IPS-15b (cell line): ENCODE results near the gene CCDC141.

Experiments
- H3K27me3 ChIP-seq: one replicate; pipeline ENCODE4 v1.6.1; 2013; ENCODE audit warnings: low read length; ENCODE audit not compliant: control insufficient read depth, insufficient read depth
- H3K36me3 ChIP-seq: one replicate; pipeline ENCODE4 v1.6.1; 2013; ENCODE audit warnings: low read length; ENCODE audit not compliant: control insufficient read depth, insufficient read depth
- H3K4me1 ChIP-seq: one replicate; pipeline ENCODE4 v1.6.1; 2013; ENCODE audit warnings: mild to moderate bottlenecking, low read length; ENCODE audit not compliant: control insufficient read depth, insufficient read depth
- H3K4me3 ChIP-seq: one replicate; pipeline ENCODE4 v1.5.1; 2013; ENCODE audit warnings: low read depth, low read length
- H3K9ac ChIP-seq: one replicate; pipeline ENCODE4 v1.6.1; 2013; ENCODE audit warnings: low read depth, mild to moderate bottlenecking, low read length
- H3K9me3 ChIP-seq: one replicate; pipeline ENCODE4 v1.6.1; 2013; ENCODE audit warnings: mild to moderate bottlenecking, low read length; ENCODE audit not compliant: control insufficient read depth, insufficient read depth

The CCDC141 gene

DNA sequence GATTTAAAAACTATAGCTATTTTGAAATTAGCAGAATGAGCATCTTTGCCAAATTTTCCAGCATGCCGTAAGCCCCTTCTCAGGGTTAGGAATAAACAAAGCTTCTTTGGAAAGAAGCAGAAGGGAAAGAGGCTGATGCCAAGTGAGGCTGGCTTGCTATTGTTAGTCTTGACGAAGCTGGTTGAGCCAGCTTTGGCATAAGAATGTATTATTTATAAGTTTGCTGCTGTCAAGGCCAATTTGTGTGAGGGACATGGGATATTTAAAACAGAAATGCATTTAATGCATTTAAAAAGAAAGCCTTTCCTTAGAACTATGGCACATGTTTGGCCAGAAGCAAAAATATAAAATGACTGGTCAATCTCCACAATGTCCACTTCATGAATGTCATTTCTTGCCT, 190.2 kb downstream of the CCDC141 start:
- Histone ChIP-seq H3K4me1 (peaks cover 18% of the 10 kb centered on the region), H3K36me3 (no peaks in the 10 kb centered on the region), H3K27me3 (no peaks in the 10 kb centered on the region), H3K9ac (no peak overlapping the region), H3K4me3 (no peak overlapping the region), H3K9me3 (no peaks in the 10 kb centered on the region)

DNA sequence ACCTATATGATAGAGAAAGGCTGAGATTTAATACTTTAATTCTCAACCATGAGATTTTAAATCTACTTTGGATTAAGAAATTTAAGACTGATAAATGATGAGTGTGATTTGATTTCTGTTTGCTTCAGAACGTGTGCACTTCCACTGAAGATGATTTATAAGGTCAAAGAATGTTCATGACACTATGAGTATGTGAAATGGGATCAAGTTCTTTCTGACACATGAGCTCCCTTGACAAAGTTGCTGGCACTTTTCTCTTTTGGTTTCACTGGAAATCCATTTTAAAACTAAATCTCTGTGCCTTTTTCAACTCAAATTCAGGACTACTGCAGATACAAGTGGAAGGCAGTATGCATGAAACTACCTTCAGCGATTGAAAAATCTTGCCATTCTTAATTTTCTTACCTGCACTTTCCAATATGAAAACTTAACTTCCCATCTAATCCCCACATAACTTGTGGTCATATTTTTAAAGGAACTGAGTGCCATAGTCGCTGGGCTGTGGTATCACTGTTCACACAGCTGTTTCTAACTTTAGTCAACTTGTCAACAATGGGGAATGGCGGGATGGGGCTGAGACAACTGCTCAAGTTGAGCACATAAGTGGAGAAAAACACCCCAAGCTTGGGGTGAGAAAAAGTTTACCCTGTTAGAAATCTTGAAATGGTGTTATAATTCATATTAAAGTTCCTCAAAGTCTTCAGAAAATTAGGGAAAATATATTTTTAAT, 190.9 kb downstream of the CCDC141 start:
- Histone ChIP-seq H3K9ac (no peak overlapping the region), H3K36me3 (no peaks in the 10 kb centered on the region), H3K4me3 (no peak overlapping the region), H3K27me3 (no peaks in the 10 kb centered on the region), H3K9me3 (no peaks in the 10 kb centered on the region), H3K4me1 (peaks cover 13% of the 10 kb centered on the region)

DNA sequence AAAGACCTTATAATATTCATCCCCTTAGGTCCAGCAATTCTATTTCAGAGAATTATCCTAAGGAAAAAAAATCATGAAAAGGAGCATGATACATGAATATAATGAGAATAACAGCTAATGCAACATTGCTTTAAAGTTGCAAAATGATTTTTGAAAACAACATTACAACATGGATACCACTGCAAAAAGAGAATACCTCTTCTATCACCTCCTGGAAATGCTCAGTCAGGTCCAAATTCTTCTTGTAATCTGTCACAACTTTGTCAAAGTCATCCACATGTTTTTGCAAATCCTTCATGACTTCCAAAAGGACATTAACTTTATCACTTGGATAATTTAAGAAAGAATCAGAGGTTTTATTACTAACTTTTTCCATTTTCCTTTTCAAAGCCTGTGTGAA, 194.8 kb downstream of the CCDC141 start:
- Histone ChIP-seq H3K36me3 (no peaks in the 10 kb centered on the region), H3K27me3 (no peaks in the 10 kb centered on the region), H3K4me1 (no peaks in the 10 kb centered on the region), H3K9me3 (no peaks in the 10 kb centered on the region), H3K4me3 (no peak overlapping the region), H3K9ac (no peak overlapping the region)

DNA sequence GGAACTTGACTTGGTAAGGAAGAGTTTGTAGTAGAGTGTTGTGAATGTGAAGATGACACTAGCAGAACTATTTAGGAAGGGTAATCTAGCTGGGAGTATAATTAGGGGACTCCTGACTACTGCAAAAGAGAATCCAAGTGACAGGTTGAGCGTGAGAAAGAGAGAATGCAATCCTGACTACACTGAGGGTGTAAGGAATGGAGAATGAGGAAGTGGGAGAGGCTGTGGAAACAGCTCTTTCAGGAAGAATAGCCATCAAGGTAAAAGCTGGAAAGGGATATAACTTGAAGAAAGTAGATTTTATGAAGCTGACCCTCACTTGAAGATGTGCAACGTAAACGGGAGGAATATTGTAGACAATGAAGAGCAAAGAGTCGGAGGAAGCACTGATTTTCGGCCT, 201.6 kb downstream of the CCDC141 start:
- no peak overlapping the region for H3K9ac ChIP-seq
- no peaks in the 10 kb centered on the region for H3K27me3 ChIP-seq
- peaks cover 20% of the 10 kb centered on the region for H3K4me1 ChIP-seq
- H3K9me3 ChIP-seq = no peaks in the 10 kb centered on the region
- no peak overlapping the region for H3K4me3 ChIP-seq
- H3K36me3 ChIP-seq = no peaks in the 10 kb centered on the region

DNA sequence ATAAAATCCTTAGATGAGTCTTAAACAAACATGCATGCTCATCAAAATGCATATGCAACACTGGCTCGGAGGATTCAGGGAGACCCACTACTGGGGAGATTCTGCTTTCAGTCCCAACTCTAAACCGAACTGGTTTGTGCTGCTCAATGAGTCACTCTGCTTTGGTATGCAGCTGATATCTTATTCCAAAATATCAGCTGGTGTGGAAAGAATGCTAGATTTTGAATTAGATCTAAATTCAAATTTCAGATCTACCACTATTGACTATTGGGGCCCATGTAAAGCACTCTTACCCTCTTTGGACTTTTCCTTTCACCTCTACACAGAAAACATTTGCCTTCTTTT, 203.5 kb downstream of the CCDC141 start:
- H3K9me3 ChIP-seq = no peaks in the 10 kb centered on the region
- H3K36me3 ChIP-seq = no peaks in the 10 kb centered on the region
- H3K4me3 ChIP-seq = no peak overlapping the region
- H3K4me1 ChIP-seq = peaks cover 20% of the 10 kb centered on the region
- no peaks in the 10 kb centered on the region for H3K27me3 ChIP-seq
- H3K9ac ChIP-seq = no peak overlapping the region

DNA sequence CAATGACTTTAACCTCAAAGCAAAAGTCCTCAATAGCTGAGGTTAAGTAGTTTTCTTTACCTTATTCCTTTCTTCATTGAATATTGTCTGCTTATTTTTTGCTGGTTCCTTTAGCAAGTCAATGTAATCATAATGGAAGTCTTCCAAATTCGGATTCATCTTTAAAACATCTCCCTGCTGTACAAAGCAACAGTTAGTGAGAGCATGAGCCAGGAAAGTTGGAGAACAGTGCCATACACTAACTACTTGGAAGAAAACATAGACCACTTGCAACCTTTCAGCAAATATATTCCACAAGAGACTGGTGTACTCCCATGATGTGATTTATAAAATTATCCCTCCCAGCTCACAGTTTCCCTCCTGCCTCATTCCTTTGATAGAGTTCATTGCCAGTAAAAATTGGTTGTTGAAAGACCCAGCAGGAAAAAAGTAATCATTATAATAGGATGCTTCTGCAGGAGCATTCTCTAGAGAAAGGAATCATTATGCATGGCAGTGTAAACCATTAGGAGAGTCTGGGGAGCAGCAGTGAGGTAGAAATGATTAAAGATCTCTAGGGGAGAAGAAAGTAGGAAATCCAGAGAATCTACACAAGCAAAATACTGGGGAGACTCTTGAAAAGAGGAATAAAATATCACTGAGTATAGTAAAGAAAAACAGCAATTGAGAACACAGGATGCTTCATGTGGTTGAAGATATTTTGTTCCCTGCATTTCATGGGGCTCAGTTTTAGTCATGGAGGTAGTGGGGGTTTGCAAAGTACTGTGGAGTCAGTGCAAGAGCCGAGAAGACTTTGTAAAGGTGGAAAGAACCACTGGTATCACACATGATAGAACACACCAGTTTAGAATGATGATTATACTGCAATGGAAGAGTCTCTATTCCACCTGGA, 204.1 kb downstream of the CCDC141 start:
- H3K27me3 ChIP-seq = no peaks in the 10 kb centered on the region
- H3K4me1 ChIP-seq = peaks cover 20% of the 10 kb centered on the region
- no peaks in the 10 kb centered on the region for H3K9me3 ChIP-seq
- H3K36me3 ChIP-seq = no peaks in the 10 kb centered on the region
- no peak overlapping the region for H3K9ac ChIP-seq
- H3K4me3 ChIP-seq = no peak overlapping the region

DNA sequence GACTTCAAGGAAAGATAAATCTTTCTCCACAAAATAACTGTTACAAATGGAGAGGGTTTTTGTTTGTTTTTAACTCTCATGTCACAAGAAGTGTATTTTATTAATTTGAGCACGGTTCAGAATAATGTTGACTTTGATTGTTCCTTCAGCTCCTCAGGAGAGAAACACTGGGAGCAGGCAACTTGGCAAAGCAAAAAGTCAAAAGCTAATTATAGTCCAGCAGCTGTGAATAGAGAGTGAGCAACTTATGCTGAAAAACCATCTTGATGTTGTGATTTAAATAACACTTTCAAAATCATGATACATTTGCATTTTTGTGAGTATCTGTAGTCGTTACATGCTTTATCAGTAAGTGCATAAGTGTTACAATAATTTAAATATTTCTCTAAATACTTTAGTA, 205.2 kb downstream of the CCDC141 start:
- Histone ChIP-seq H3K27me3 (no peaks in the 10 kb centered on the region), H3K9ac (no peak overlapping the region), H3K4me3 (no peak overlapping the region), H3K4me1 (peaks cover 20% of the 10 kb centered on the region), H3K9me3 (no peaks in the 10 kb centered on the region), H3K36me3 (no peaks in the 10 kb centered on the region)

DNA sequence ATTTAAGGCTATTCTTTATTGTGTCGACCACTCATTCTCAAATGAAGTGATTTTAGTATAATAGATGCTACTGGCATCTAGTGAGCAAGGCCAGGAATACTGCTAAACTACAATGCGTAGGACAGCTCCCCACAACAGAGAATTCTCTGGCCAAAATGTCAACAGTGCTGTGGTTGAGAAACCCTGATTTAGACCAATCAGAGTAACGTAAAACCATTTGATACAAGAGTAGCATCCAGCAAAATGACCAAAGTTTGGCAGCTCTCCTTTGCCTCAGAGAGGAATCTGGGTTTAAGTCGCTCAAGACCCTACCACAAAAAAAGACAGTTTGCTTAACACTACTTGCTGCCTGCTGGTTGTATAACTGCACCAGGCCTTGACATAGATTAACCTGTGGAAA, 205.7 kb downstream of the CCDC141 start:
- Histone ChIP-seq H3K9me3 (no peaks in the 10 kb centered on the region), H3K4me3 (no peak overlapping the region), H3K27me3 (no peaks in the 10 kb centered on the region), H3K9ac (no peak overlapping the region), H3K36me3 (no peaks in the 10 kb centered on the region), H3K4me1 (peaks cover 20% of the 10 kb centered on the region)

DNA sequence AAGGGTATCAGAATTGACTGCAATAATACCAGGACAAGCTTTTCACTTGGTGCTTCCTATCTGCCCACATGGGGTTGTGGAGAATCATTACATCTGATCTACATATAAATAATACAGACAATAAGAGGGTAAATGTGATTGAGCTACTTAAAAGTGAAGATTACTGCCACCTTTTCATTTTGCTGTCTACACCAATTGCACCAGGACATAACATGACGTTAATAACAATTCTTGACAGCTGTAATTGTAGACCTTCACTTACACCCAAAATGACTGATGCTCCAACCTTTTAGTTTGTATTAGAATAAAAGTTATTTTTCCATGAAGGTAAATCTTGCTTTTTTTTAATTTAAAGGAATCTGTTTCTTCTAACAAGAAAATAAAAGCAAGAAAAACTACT, 206.2 kb downstream of the CCDC141 start:
- no peaks in the 10 kb centered on the region for H3K27me3 ChIP-seq
- H3K36me3 ChIP-seq = no peaks in the 10 kb centered on the region
- no peak overlapping the region for H3K4me3 ChIP-seq
- peaks cover 20% of the 10 kb centered on the region for H3K4me1 ChIP-seq
- H3K9ac ChIP-seq = no peak overlapping the region
- no peaks in the 10 kb centered on the region for H3K9me3 ChIP-seq

DNA sequence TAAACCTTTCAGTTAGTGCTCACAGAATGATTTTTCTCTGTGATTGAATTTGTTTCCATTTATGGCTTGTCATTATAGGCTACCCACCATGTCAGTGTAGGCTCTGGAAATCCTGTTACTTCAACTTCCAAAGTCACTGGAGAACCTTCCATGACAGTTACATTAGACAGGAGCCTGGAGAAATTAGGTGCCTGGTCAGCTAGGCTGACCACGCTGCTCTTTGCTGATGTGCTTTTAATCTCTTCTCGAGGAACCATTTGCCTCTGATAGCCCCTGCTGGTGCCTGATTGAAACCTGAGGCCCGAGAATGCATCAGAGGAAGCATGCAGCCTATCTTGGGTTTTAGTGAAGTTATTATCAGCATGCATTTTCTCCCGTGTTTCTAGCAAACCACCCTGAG, 213.1 kb downstream of the CCDC141 start:
- no peak overlapping the region for H3K9ac ChIP-seq

DNA sequence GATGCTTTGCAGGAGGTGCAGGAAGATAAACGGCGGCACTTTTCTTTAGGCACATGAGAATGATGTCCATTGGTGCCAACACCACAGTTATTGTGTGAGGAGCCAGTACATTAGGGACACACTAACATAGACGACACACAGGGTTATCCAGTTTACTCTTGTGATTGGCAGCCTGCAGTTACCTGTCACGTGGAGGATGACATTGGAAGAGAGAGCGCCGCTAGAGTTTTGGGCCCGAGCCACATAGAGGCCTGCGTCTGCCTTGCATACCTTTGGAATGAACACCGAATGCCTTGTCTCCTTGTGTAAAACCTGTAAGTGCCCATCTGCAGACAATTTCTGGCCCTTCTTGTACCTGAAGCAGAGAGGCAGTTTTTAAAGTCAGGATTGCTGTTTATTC, 215.9 kb downstream of the CCDC141 start:
- no peak overlapping the region for H3K9ac ChIP-seq
- H3K27me3 ChIP-seq = no peaks in the 10 kb centered on the region
- no peaks in the 10 kb centered on the region for H3K9me3 ChIP-seq
- no peak overlapping the region for H3K4me3 ChIP-seq
- H3K4me1 ChIP-seq = no peaks in the 10 kb centered on the region
- no peaks in the 10 kb centered on the region for H3K36me3 ChIP-seq

More for the DNA sequence above, 213.1 kb downstream of the CCDC141 start:
- no peaks in the 10 kb centered on the region for H3K9me3 ChIP-seq
- no peaks in the 10 kb centered on the region for H3K36me3 ChIP-seq
- H3K4me1 ChIP-seq = no peaks in the 10 kb centered on the region
- no peak overlapping the region for H3K4me3 ChIP-seq
- no peaks in the 10 kb centered on the region for H3K27me3 ChIP-seq

DNA sequence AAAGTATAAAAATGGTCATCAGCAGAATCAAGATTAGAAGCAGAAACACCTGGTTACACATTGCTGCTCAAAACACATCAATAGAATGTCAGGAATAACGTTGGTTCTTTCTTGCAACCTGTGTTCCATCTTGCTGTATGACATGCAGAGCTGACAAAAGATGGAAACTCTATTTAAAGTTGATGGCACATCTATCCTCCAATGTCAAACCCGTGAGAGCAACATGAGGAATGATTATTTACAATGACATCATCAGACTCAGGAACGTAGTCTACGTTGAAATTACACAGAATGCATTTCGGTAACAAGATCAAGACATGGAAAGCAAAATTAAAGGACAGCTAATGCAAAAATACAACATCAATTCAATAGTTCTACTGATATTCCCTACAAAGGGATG, 216.6 kb downstream of the CCDC141 start:
- Histone ChIP-seq H3K9ac (no peak overlapping the region), H3K36me3 (no peaks in the 10 kb centered on the region), H3K9me3 (no peaks in the 10 kb centered on the region), H3K4me1 (no peaks in the 10 kb centered on the region), H3K27me3 (no peaks in the 10 kb centered on the region), H3K4me3 (no peak overlapping the region)
